PC-9 (cell line): ENCODE results near the gene ST3GAL6. TPM values are rescaled to one million over a fixed set of nuclear protein-coding genes. Genes with fewer than 3 reads are reported as not detected.

Source experiments
- BruUV-seq: library from RNA; stranded (reverse); fragments of 400-500 nt; replicated peaks from 2 replicates; lab custom pipeline; 2021; lab: Mats Ljungman, UMichigan
- CTCF ChIA-PET: fragments of 300-600 bp; sonication (Branson Sonifier 250); formaldehyde crosslinking; loops from one replicate; lab custom pipeline; 2022; ENCODE audit warnings: antibody characterized with exemption; lab: Charles Lee
- POLR2A ChIA-PET: fragments of 300-600 bp; sonication (Branson Sonifier 250); formaldehyde crosslinking; loops from one replicate; lab custom pipeline; 2022; ENCODE audit warnings: antibody characterized with exemption; ENCODE audit not compliant: unreplicated experiment; lab: Charles Lee
- DNase-seq, 2 experiments: peaks; one replicate each; pipeline versions ENCODE4 v3.0.0 to v3.0.0-alpha.2; 2015 to 2022; ENCODE audit warnings: mixed read lengths in 1 of 2
- H2AFZ ChIP-seq: fragments of 200-600 bp; sonication (generic); 2 replicates; pipeline ENCODE4 v1.8.1; 2017; ENCODE audit warnings: antibody characterized with exemption
- H3F3A ChIP-seq: fragments of 200-600 bp; sonication (generic); 2 replicates; pipeline ENCODE4 v1.8.1; 2017; ENCODE audit warnings: antibody characterized with exemption, mild to moderate bottlenecking, low read depth; ENCODE audit not compliant: insufficient read depth
- H3K27ac ChIP-seq: fragments of 200-600 bp; sonication (generic); 2 replicates; pipeline ENCODE4 v1.6.1; 2016; ENCODE audit warnings: mixed run types
- H3K27me3 ChIP-seq: fragments of 200-600 bp; sonication (generic); 2 replicates; pipeline ENCODE4 v1.6.1; 2016; ENCODE audit warnings: low read depth, mixed run types; ENCODE audit not compliant: insufficient read depth
- H3K36me3 ChIP-seq: fragments of 200-600 bp; sonication (generic); 2 replicates; pipeline ENCODE4 v1.6.1; 2016; ENCODE audit warnings: low read depth, mixed run types
- H3K4me1 ChIP-seq: fragments of 200-600 bp; sonication (generic); replicated peaks from 2 replicates; pipeline ENCODE4 v1.6.1; 2016; ENCODE audit warnings: mixed run types; ENCODE audit not compliant: insufficient read depth
- H3K4me2 ChIP-seq: fragments of 200-600 bp; sonication (generic); 2 replicates; pipeline ENCODE4 v1.6.1; 2017; ENCODE audit warnings: mixed run types
- H3K4me3 ChIP-seq: fragments of 200-600 bp; sonication (generic); 2 replicates; pipeline ENCODE4 v1.6.1; 2016; ENCODE audit warnings: mixed run types
- H3K79me2 ChIP-seq: fragments of 200-600 bp; sonication (generic); 2 replicates; pipeline ENCODE4 v1.6.1; 2017; ENCODE audit warnings: low read depth, mixed run types
- H3K9me2 ChIP-seq: fragments of 200-600 bp; sonication (generic); 2 replicates; pipeline ENCODE4 v1.8.1; 2017; ENCODE audit warnings: mild to moderate bottlenecking; ENCODE audit not compliant: insufficient read depth
- H3K9me3 ChIP-seq: fragments of 200-600 bp; sonication (generic); 2 replicates; pipeline ENCODE4 v1.8.1; 2016; ENCODE audit warnings: low read depth; ENCODE audit not compliant: insufficient read depth
- H4K20me1 ChIP-seq: fragments of 200-600 bp; sonication (generic); 2 replicates; pipeline ENCODE4 v1.8.1; 2017; ENCODE audit not compliant: insufficient read depth
- EZH2 ChIP-seq: fragments of 200-600 bp; sonication (generic); IDR thresholded peaks from 2 replicates; pipeline ENCODE4 v1.8.0; 2017; ENCODE audit warnings: antibody characterized with exemption, low read depth
- intact Hi-C: fragments of 100-400 bp; cut with micrococcal nuclease; formaldehyde crosslinking; loops from one replicate; pipeline ENCODE4 v1.10.0; 2022; ENCODE audit not compliant: unreplicated experiment
- total RNA-seq: library from RNA; stranded (reverse); gene quantifications from 2 replicates; pipeline ENCODE4 v1.2.3, GENCODE V29; 2021
- TF ChIP-seq, protein P1 (sequence below): fragments of 200-600 bp; sonication (generic); conservative IDR thresholded peaks from 2 replicates; pipeline ENCODE4 v1.6.1; 2017; ENCODE audit warnings: mixed run types, antibody characterized with exemption, mild to moderate bottlenecking, moderate library complexity

ST3GAL6 gene
- total RNA-seq, 1 experiment from 2014 or later: 5.4 TPM

- no peak overlapping the region for H3K4me3 ChIP-seq
- BruUV-seq: no TSS peak
- POLR2A ChIA-PET: interaction anchor here (0.7 kb wide), 1 partner anchor 12 kb away, joined by 4 read pairs; no protein-coding TSS in a partner anchor
- no peaks in the 10 kb centered on the region for H3K9me2 ChIP-seq
- no peaks in the 10 kb centered on the region for H3K27me3 ChIP-seq
- intact Hi-C loops: no loop called here
- no peak overlapping the region for H3K27ac ChIP-seq
- no peaks in the 10 kb centered on the region for H3K9me3 ChIP-seq
- H3K4me2 ChIP-seq: no peak overlapping the region
- CTCF ChIA-PET: interaction anchor here (1.0 kb wide), 1 partner anchor 212 kb away, joined by 3 read pairs; no protein-coding TSS in a partner anchor
- no peak for DNase-seq
- no peaks in the 10 kb centered on the region for H3K79me2 ChIP-seq
- no peak overlapping the region for H2AFZ ChIP-seq
- H3K4me1 ChIP-seq: no peaks in the 10 kb centered on the region
- no peak for TF ChIP-seq EZH2
- TF ChIP-seq, protein P1, sequence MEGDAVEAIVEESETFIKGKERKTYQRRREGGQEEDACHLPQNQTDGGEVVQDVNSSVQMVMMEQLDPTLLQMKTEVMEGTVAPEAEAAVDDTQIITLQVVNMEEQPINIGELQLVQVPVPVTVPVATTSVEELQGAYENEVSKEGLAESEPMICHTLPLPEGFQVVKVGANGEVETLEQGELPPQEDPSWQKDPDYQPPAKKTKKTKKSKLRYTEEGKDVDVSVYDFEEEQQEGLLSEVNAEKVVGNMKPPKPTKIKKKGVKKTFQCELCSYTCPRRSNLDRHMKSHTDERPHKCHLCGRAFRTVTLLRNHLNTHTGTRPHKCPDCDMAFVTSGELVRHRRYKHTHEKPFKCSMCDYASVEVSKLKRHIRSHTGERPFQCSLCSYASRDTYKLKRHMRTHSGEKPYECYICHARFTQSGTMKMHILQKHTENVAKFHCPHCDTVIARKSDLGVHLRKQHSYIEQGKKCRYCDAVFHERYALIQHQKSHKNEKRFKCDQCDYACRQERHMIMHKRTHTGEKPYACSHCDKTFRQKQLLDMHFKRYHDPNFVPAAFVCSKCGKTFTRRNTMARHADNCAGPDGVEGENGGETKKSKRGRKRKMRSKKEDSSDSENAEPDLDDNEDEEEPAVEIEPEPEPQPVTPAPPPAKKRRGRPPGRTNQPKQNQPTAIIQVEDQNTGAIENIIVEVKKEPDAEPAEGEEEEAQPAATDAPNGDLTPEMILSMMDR: no peak
- no peaks in the 10 kb centered on the region for H3F3A ChIP-seq
- H3K36me3 ChIP-seq: no peaks in the 10 kb centered on the region
- no peaks in the 10 kb centered on the region for H4K20me1 ChIP-seq
These were observed 15.8 kb downstream of the ST3GAL6 start for GRCh38 chr3:98778852-98779413.

DNA sequence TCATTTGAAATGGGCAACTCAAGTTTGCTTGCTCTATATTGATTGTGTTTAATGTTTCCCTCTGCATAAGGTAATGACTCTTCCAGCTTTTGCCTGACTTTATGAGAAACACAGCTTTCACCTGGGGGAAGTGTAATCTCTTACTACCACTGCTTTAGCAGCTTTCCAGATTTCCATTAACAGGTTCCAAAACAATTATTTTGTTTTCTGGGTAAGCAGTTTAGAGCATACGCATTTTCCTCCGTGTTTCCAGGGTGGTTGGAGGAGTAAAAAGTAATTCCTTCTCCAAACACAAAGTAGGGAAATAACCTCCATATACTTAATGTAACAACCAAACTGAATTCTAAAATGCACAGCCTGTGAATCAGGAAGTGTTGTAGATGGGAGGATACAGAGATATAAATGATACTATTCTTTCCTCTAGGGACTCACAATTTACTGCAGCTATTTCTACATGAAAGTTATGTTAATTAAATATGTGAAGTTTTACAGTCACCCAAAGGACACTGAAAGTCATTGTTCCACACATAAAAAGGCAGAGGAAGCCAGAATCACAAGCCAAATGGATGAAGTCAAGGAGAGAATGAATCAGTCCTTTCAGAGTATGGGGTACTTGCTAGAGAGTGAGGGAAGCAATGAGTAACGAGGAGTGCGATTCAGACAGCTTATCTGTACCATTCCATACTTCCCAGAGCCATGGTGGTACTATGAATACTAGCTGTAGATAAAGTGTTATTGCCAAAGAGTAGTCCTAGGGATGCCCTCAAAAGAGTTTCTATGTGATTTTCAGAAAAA lies 16.6 kb downstream of the ST3GAL6 start:
- H3K79me2 ChIP-seq: no peaks in the 10 kb centered on the region
- DNase-seq: no peak
- H3K27me3 ChIP-seq: no peaks in the 10 kb centered on the region
- no TSS peak for BruUV-seq
- H3K36me3 ChIP-seq: no peaks in the 10 kb centered on the region
- H3K4me2 ChIP-seq: no peak overlapping the region
- H4K20me1 ChIP-seq: no peaks in the 10 kb centered on the region
- TF ChIP-seq, protein P1: no peak
- TF ChIP-seq EZH2: no peak
- no peak overlapping the region for H3K27ac ChIP-seq
- 0 out of 2 replicates have a peak, but pooled peaks cover 1% of the 10 kb centered on the region for H3F3A ChIP-seq
- ChIA-PET POLR2A (no interaction called here), CTCF (interaction anchor here (1.0 kb wide), 1 partner anchor 212 kb away, joined by 3 read pairs; no protein-coding TSS in a partner anchor)
- intact Hi-C loops: no loop called here
- no peaks in the 10 kb centered on the region for H3K9me3 ChIP-seq
- H2AFZ ChIP-seq: no peak overlapping the region
- H3K4me1 ChIP-seq: no peaks in the 10 kb centered on the region
- H3K9me2 ChIP-seq: no peaks in the 10 kb centered on the region
- H3K4me3 ChIP-seq: no peak overlapping the region

DNA sequence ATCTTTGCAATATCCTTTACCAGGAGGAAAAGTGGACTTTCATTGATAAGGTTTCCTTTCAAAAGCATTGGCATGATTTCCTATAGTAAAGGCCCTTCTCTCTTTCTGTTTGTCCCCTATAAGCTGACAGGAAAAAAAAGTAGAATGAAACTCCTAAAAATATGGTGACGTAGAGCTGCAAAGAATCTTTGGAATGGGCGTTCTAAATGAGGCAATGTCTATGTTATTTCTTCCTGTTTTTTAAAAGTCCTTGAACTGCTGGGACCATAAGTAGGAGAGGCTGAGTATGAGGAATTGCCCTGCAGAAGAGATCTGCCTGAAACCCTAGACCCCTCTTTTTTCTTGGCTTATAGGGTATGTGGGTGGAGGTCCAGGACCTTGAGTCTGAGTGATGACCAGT lies 17.2 kb downstream of the ST3GAL6 start:
- Histone ChIP-seq H3K27me3 (no peaks in the 10 kb centered on the region), H3K9me2 (no peaks in the 10 kb centered on the region), H2AFZ (no peak overlapping the region), H3K79me2 (no peaks in the 10 kb centered on the region), H3K4me2 (no peak overlapping the region), H3K4me1 (0 out of 2 replicates have a peak, but pooled peaks cover 5% of the 10 kb centered on the region), H3K27ac (no peak overlapping the region), H3K36me3 (no peaks in the 10 kb centered on the region), H4K20me1 (no peaks in the 10 kb centered on the region), H3F3A (0 out of 2 replicates have a peak, but pooled peaks cover 7% of the 10 kb centered on the region), H3K4me3 (no peak overlapping the region), H3K9me3 (no peaks in the 10 kb centered on the region)
- ChIA-PET POLR2A (no interaction called here), CTCF (no interaction called here)
- intact Hi-C loops: no loop called here
- no TSS peak for BruUV-seq
- no peak for DNase-seq
- TF ChIP-seq, protein P1: no peak
- TF ChIP-seq EZH2: no peak
